GM19372 (cell line): ENCODE measurements around the gene UNC5CL.
A peak's percentile ranks its signal among the peaks of the same experiment; 100 is the strongest.

Experiments used
- ATAC-seq: cut with Tn5 transposase; IDR thresholded peaks from one replicate; pipeline ENCODE4 v1.9.1; 2021; ENCODE audit warnings: mild to moderate bottlenecking, low read depth, moderate library complexity; ENCODE audit not compliant: unreplicated experiment

The UNC5CL gene

GRCh38 chr6:41039060-41039998 lies at the start of gene UNC5CL:
UNC5CL (minus strand) TSS chr6:41039221; CDS start chr6:41035074, 4,147 bp downstream.
- ATAC-seq, result no peak

GRCh38 chr6:41088451-41088850 lies 49.4 kb upstream of the UNC5CL start:
- no peak for ATAC-seq

- no peak for ATAC-seq
These were observed 46.2 kb upstream of the UNC5CL start for GRCh38 chr6:41085182-41085581.

GRCh38 chr6:41083072-41083471 lies 44.1 kb upstream of the UNC5CL start:
- no peak for ATAC-seq

GRCh38 chr6:41080621-41081020 lies 41.6 kb upstream of the UNC5CL start:
- ATAC-seq, result no peak

- no peak for ATAC-seq
These were observed 40.1 kb upstream of the UNC5CL start for GRCh38 chr6:41079080-41079479.

GRCh38 chr6:41078101-41078500 lies 39.1 kb upstream of the UNC5CL start:
- no peak for ATAC-seq

GRCh38 chr6:41077536-41077935 lies 38.5 kb upstream of the UNC5CL start:
- no peak for ATAC-seq

- ATAC-seq, result no peak
These were observed 36.9 kb upstream of the UNC5CL start for GRCh38 chr6:41075651-41076626.

- ATAC-seq, result no peak
These were observed 35.8 kb upstream of the UNC5CL start for GRCh38 chr6:41074692-41075436.

- ATAC-seq, result no peak
These were observed 35.1 kb upstream of the UNC5CL start for GRCh38 chr6:41073968-41074691.

- ATAC-seq, result peak; percentile 24
These were observed 34.4 kb upstream of the UNC5CL start for GRCh38 chr6:41073203-41073967.

GRCh38 chr6:41072836-41073202 lies 33.8 kb upstream of the UNC5CL start, which contains the start of gene NFYA:
NFYA (plus strand) TSS chr6:41072974; CDS start chr6:41079090, 6,116 bp downstream.
- peak; percentile 52 for ATAC-seq

GRCh38 chr6:41071923-41072835 lies 33.2 kb upstream of the UNC5CL start, which contains the start of gene OARD1:
OARD1 (minus strand) TSS chr6:41072356; CDS start chr6:41071634, 722 bp downstream.
- peak; percentile 53 for ATAC-seq

- peak; percentile 9 for ATAC-seq
These were observed 32.5 kb upstream of the UNC5CL start for GRCh38 chr6:41071501-41071922.

GRCh38 chr6:41066867-41067304 lies 27.9 kb upstream of the UNC5CL start:
- no peak for ATAC-seq

GRCh38 chr6:41065550-41066026 lies 26.6 kb upstream of the UNC5CL start:
- ATAC-seq, result no peak
